Activated CD4-positive, CD25-positive, alpha-beta regulatory T cell (primary cell): ENCODE data around the gene PATE3.

Source experiments
- DNase-seq, 4 experiments: peaks; one replicate each; lab custom pipeline; 2025; lab: John Stamatoyannopoulos, UW

The PATE3 gene

GRCh38 chr11:125787827-125788226 is at the start of gene PATE3:
TSS of gene PATE3 (plus strand) at chr11:125788127. CDS start at chr11:125788152, 25 bp downstream.
- no peak for DNase-seq

- no peak for DNase-seq
These were observed 47.3 kb upstream of the PATE3 start for GRCh38 chr11:125740617-125741016.

GRCh38 chr11:125743681-125744080 is 44.2 kb upstream of the PATE3 start:
- DNase-seq = no peak

- no peak for DNase-seq
These were observed 41.9 kb upstream of the PATE3 start, which contains the start of gene PATE1 for GRCh38 chr11:125745979-125746378. TSS of gene PATE1 (plus strand) at chr11:125746279. CDS start at chr11:125746305, 26 bp downstream.

- DNase-seq = no peak
These were observed 37.3 kb upstream of the PATE3 start for GRCh38 chr11:125750629-125751028.

GRCh38 chr11:125756050-125756449 is 31.9 kb upstream of the PATE3 start:
- DNase-seq = no peak

- DNase-seq = no peak
These were observed 25.5 kb upstream of the PATE3 start for GRCh38 chr11:125762445-125762844.

GRCh38 chr11:125763483-125763882 is 24.4 kb upstream of the PATE3 start:
- DNase-seq = no peak

- DNase-seq = no peak
These were observed 21.7 kb upstream of the PATE3 start for GRCh38 chr11:125766251-125766650.

- no peak for DNase-seq
These were observed 19.4 kb upstream of the PATE3 start for GRCh38 chr11:125768336-125769046.

- no peak for DNase-seq
These were observed 17.3 kb upstream of the PATE3 start for GRCh38 chr11:125770583-125770982.

GRCh38 chr11:125772834-125773505 is 15.0 kb upstream of the PATE3 start:
- DNase-seq = no peak

- DNase-seq = no peak
These were observed 14.4 kb upstream of the PATE3 start for GRCh38 chr11:125773516-125773915.

GRCh38 chr11:125777309-125777708 is 10.6 kb upstream of the PATE3 start:
- no peak for DNase-seq

- DNase-seq = no peak
These were observed 9.2 kb upstream of the PATE3 start, which contains the start of gene PATE2 for GRCh38 chr11:125778728-125779127. TSS of gene PATE2 (minus strand) at chr11:125778828. CDS start at chr11:125778773, 55 bp downstream.

- DNase-seq = no peak
These were observed 3.2 kb upstream of the PATE3 start for GRCh38 chr11:125784678-125785077.

GRCh38 chr11:125790825-125791224 is 2.9 kb downstream of the PATE3 start:
- DNase-seq = no peak

GRCh38 chr11:125797641-125798040 is 9.7 kb downstream of the PATE3 start:
- no peak for DNase-seq

- no peak for DNase-seq
These were observed 11.9 kb downstream of the PATE3 start for GRCh38 chr11:125799808-125800207.

- DNase-seq = no peak
These were observed 14.5 kb downstream of the PATE3 start for GRCh38 chr11:125802387-125802786.

GRCh38 chr11:125807909-125808308 is 20.0 kb downstream of the PATE3 start:
- DNase-seq = no peak

GRCh38 chr11:125833016-125833415 is 45.1 kb downstream of the PATE3 start, which contains the start of gene PATE4:
TSS of gene PATE4 (plus strand) at chr11:125833316. CDS start at chr11:125833360, 44 bp downstream.
- no peak for DNase-seq

- no peak for DNase-seq
These were observed 47.8 kb downstream of the PATE3 start for GRCh38 chr11:125835748-125836147.
